HepG2 (cell line): ENCODE results near the gene NDRG3. TPM values are rescaled to one million over a fixed set of nuclear protein-coding genes. Genes with fewer than 3 reads are reported as not detected.

Experiments used
- ATAC-seq: fragments of 200-7000 bp; cut with Tn5 transposase; 3 replicates; pipeline ENCODE4 v1.9.1; 2020; ENCODE audit warnings: mild to moderate bottlenecking, moderate library complexity
- BruUV-seq: library from RNA; stranded (reverse); fragments of 400-500 nt; replicated peaks from 2 replicates; lab custom pipeline; 2021; lab: Mats Ljungman, UMichigan
- CTCF ChIA-PET: fragments of 300-600 bp; formaldehyde crosslinking; extraction: SDS; loops from one replicate; lab custom pipeline; 2021; ENCODE audit warnings: low total read pairs, inconsistent platforms, low intra/inter-chr PET ratio; lab: Yijun Ruan, JAX
- POLR2A ChIA-PET: fragments of 350-600 bp; sonication (Branson Sonifier 250); formaldehyde crosslinking; loops from one replicate; lab custom pipeline; 2020; ENCODE audit warnings: antibody characterized with exemption, inconsistent platforms; lab: Yijun Ruan, JAX
- DNase-seq: peaks from one replicate; pipeline ENCODE4 v3.0.0-alpha.2; 2015; ENCODE audit warnings: low spot score
- FAIRE-seq: peaks from 3 replicates; lab custom pipeline; 2011; peaks lifted over from hg19 to GRCh38; lab: Jason Lieb, UNC
- H2AFZ ChIP-seq: one replicate; pipeline ENCODE4 v1.6.1; 2011; ENCODE audit warnings: low read length, inconsistent platforms
- H3K27ac ChIP-seq: fragments of 300-600 bp; 3 replicates; pipeline ENCODE4 v1.8.0; 2011; ENCODE audit warnings: mixed run types, mild to moderate bottlenecking, mixed read lengths, low read length, inconsistent platforms; ENCODE audit not compliant: insufficient read depth; ENCODE audit errors: extremely low read length
- H3K27me3 ChIP-seq, 2 experiments: fragments of 200-600 bp in 1 of 2; 2 replicates in 1 of 2; 3 replicates in 1 of 2; pipeline versions ENCODE4 v1.6.0 to v1.8.0; 2011; ENCODE audit warnings: low read length in 2 of 2, mild to moderate bottlenecking in 2 of 2, moderate library complexity in 2 of 2, inconsistent platforms in 1 of 2; ENCODE audit not compliant: insufficient read depth in 2 of 2, control insufficient read depth in 1 of 2
- H3K36me3 ChIP-seq, 2 experiments: fragments of 200-600 bp in 1 of 2; replicated peaks in 1 of 2; 2 replicates in 1 of 2; 3 replicates in 1 of 2; pipeline versions ENCODE4 v1.5.1 to v1.8.0; 2011; ENCODE audit warnings: low read length in 2 of 2, inconsistent platforms in 1 of 2; ENCODE audit not compliant: insufficient read depth in 2 of 2, control insufficient read depth in 1 of 2
- H3K4me1 ChIP-seq: 2 replicates; pipeline ENCODE4 v1.5.1; 2012; ENCODE audit warnings: low read length, inconsistent platforms; ENCODE audit not compliant: insufficient read depth
- H3K4me2 ChIP-seq: 2 replicates; pipeline ENCODE4 v1.6.0; 2011; ENCODE audit warnings: low read depth, low read length, inconsistent platforms
- H3K4me3 ChIP-seq, 3 experiments: fragments of 200-600 bp in 1 of 3; sonication (generic), shearing (Covaris generic) in 1 of 3; replicated peaks in 1 of 3; 2 replicates each; pipeline ENCODE4 v1.5.1; 2011 to 2016; ENCODE audit warnings: low read length in 3 of 3, inconsistent platforms in 2 of 3, low read depth in 2 of 3, mild to moderate bottlenecking in 2 of 3, control low read depth in 1 of 3, mixed read lengths in 1 of 3; ENCODE audit not compliant: insufficient read depth in 1 of 3
- H3K79me2 ChIP-seq: one replicate; pipeline ENCODE4 v1.6.1; 2011; ENCODE audit warnings: low read length, inconsistent platforms; ENCODE audit not compliant: insufficient read depth
- H3K9ac ChIP-seq: 2 replicates; pipeline ENCODE4 v1.6.0; 2011; ENCODE audit warnings: mild to moderate bottlenecking, low read depth, low read length, inconsistent platforms; ENCODE audit not compliant: insufficient read depth
- H3K9me3 ChIP-seq: 2 replicates; pipeline ENCODE4 v1.5.1; 2012; ENCODE audit warnings: mild to moderate bottlenecking, low read length
- H4K20me1 ChIP-seq: 2 replicates; pipeline ENCODE4 v1.6.0; 2011; ENCODE audit warnings: inconsistent platforms, mild to moderate bottlenecking, low read length, moderate library complexity; ENCODE audit not compliant: insufficient read depth
- ARID3A ChIP-seq: IDR thresholded peaks from 2 replicates; pipeline ENCODE4 v1.6.1; 2012; ENCODE audit warnings: low read depth, low read length, improper control_type of control experiment
- CENPBD1 ChIP-seq: sonication (generic); formaldehyde crosslinking; IDR thresholded peaks from 2 replicates; pipeline ENCODE4 v1.8.0; 2022; ENCODE audit warnings: missing genetic modification reagents, low read depth, mild to moderate bottlenecking, borderline replicate concordance
- DNMT1 ChIP-seq: sonication (generic); formaldehyde crosslinking; IDR thresholded peaks from 2 replicates; pipeline ENCODE4 v1.5.1; 2020; ENCODE audit warnings: mild to moderate bottlenecking, missing genetic modification reagents
- EEA1 ChIP-seq: sonication (generic); formaldehyde crosslinking; IDR thresholded peaks from 2 replicates; pipeline ENCODE4 v1.5.1; 2020; ENCODE audit warnings: mild to moderate bottlenecking, missing genetic modification reagents, borderline replicate concordance
- EP300 ChIP-seq, 3 experiments: sonication (generic) in 1 of 3; formaldehyde crosslinking in 1 of 3; IDR thresholded peaks; 2 replicates each; pipeline versions ENCODE4 v1.5.1 to v1.6.1; 2011 to 2020; ENCODE audit warnings: low read depth in 2 of 3, low read length in 2 of 3, borderline replicate concordance in 1 of 3, improper control_type of control experiment in 1 of 3, mild to moderate bottlenecking in 1 of 3, missing genetic modification reagents in 1 of 3, moderate library complexity in 1 of 3
- FIP1L1 ChIP-seq: fragments of 200-400 bp; formaldehyde crosslinking; IDR thresholded peaks from 2 replicates; pipeline ENCODE4 v1.6.1; 2018; ENCODE audit warnings: low read depth, mild to moderate bottlenecking, low read length, moderate library complexity, borderline replicate concordance; ENCODE audit not compliant: insufficient read depth
- FOSL1 ChIP-seq: sonication (generic); formaldehyde crosslinking; IDR thresholded peaks from 2 replicates; pipeline ENCODE4 v1.9.0; 2021; ENCODE audit warnings: missing genetic modification reagents, borderline replicate concordance
- FOXJ3 ChIP-seq: sonication (generic); formaldehyde crosslinking; IDR thresholded peaks from 2 replicates; pipeline ENCODE4 v1.4.0; 2020; ENCODE audit warnings: missing genetic modification reagents, mild to moderate bottlenecking, borderline replicate concordance
- HDAC2 ChIP-seq: sonication (generic); formaldehyde crosslinking; IDR thresholded peaks from 2 replicates; pipeline ENCODE4 v1.4.0; 2020; ENCODE audit warnings: missing genetic modification reagents
- IRX3 ChIP-seq: sonication (generic); formaldehyde crosslinking; IDR thresholded peaks from 2 replicates; pipeline ENCODE4 v1.8.1; 2023; ENCODE audit warnings: mild to moderate bottlenecking, low read depth, missing genetic modification reagents, borderline replicate concordance
- MED8 ChIP-seq: sonication (generic); formaldehyde crosslinking; IDR thresholded peaks from 2 replicates; pipeline ENCODE4 v1.8.1; 2023; ENCODE audit warnings: mild to moderate bottlenecking, missing genetic modification reagents; ENCODE audit not compliant: insufficient replicate concordance
- MEIS1 ChIP-seq: sonication (generic); formaldehyde crosslinking; IDR thresholded peaks from 2 replicates; pipeline ENCODE4 v1.9.0; 2021; ENCODE audit warnings: mild to moderate bottlenecking, missing genetic modification reagents, moderate library complexity, borderline replicate concordance
- NFRKB ChIP-seq: fragments of 450-650 bp; IDR thresholded peaks from 2 replicates; pipeline ENCODE4 v1.6.1; 2017
- PHF5A ChIP-seq: IDR thresholded peaks from one replicate; pipeline ENCODE4 v1.6.1; 2018; ENCODE audit warnings: low read depth, missing genetic modification reagents; ENCODE audit not compliant: unreplicated experiment
- SIX1 ChIP-seq: sonication (generic); formaldehyde crosslinking; IDR thresholded peaks from 2 replicates; pipeline ENCODE4 v1.4.0; 2020; ENCODE audit warnings: missing genetic modification reagents, borderline replicate concordance
- SOX13 ChIP-seq, 3 experiments: fragments of 450-650 bp in 1 of 3; sonication (generic) in 1 of 3; formaldehyde crosslinking in 1 of 3; IDR thresholded peaks in 2 of 3; conservative IDR thresholded peaks in 1 of 3; 2 replicates each; pipeline versions ENCODE4 v1.5.0 to v1.6.1; 2016 to 2020; ENCODE audit warnings: antibody characterized with exemption in 1 of 3, mild to moderate bottlenecking in 1 of 3, missing compliant biosample characterization in 1 of 3, missing genetic modification reagents in 1 of 3, moderate library complexity in 1 of 3
- ZFP36 ChIP-seq: fragments of 150-350 bp; IDR thresholded peaks from 2 replicates; pipeline ENCODE4 v1.6.1; 2018; ENCODE audit warnings: borderline replicate concordance, low read length, low read depth; ENCODE audit not compliant: partially characterized antibody
- ZNF292 ChIP-seq: sonication (generic); formaldehyde crosslinking; IDR thresholded peaks from 2 replicates; pipeline ENCODE4 v1.8.1; 2022; ENCODE audit warnings: mild to moderate bottlenecking, low read depth, missing genetic modification reagents, borderline replicate concordance
- ZNF629 ChIP-seq: sonication (generic); formaldehyde crosslinking; conservative IDR thresholded peaks from 2 replicates; pipeline ENCODE4 v1.5.0; 2020; ENCODE audit warnings: missing genetic modification reagents
- WGBS: methylation state at CpG from one replicate; pipeline ENCODE4 v1.1.6; 2017; ENCODE audit warnings: low lambda C conversion rate; 5-methylcytosine and 5-hydroxymethylcytosine counted together
- in situ Hi-C: cut with HindIII; loops from 2 replicates; pipeline ENCODE4 v1.10.0; 2017; ENCODE audit warnings: low pct_unique_long_range_greater_than_20kb; ENCODE audit not compliant: extremely low pct_ligation_motif_present
- intact Hi-C: fragments of 100-400 bp; cut with micrococcal nuclease; formaldehyde crosslinking; loops from one replicate; pipeline ENCODE4 v1.10.0; 2022; ENCODE audit not compliant: unreplicated experiment
- polyA plus RNA-seq, 8 experiments: library from polyadenylated mRNA; depleted of rRNA in 3 of 8; stranded (reverse) in 7 of 8; unstranded in 1 of 8; fragments of >200 nt; fragmentation: Illumina TruSeq in 4 of 8; extraction: Trizol in 4 of 8; gene quantifications; 2 replicates each; pipeline versions ENCODE4 v1.2.1 to v1.2.3, GENCODE V29; 2011 to 2016; ENCODE audit warnings: low read depth in 4 of 8, missing spikeins in 1 of 8, mixed read lengths in 1 of 8; ENCODE audit not compliant: insufficient read depth in 1 of 8
- total RNA-seq, 5 experiments: library from RNA; depleted of rRNA; stranded (reverse); fragments of >200 nt; fragmentation: Illumina TruSeq; extraction: Trizol; gene quantifications; 2 replicates each; pipeline ENCODE4 v1.2.3, GENCODE V29; 2016; ENCODE audit warnings: low read depth in 1 of 5

The NDRG3 gene
- total and polyA plus RNA-seq, 2 of the 13 experiments (the other 11 are each of a cell fraction or from before 2014, with no cell fraction given): 36.0 to 40.5 TPM

- no peak for TF ChIP-seq MEIS1
- no peak for TF ChIP-seq IRX3 (CRISPR knock-in tag)
- no peak for TF ChIP-seq FOSL1 (CRISPR knock-in tag)
- TF ChIP-seq SIX1 (CRISPR knock-in tag): 0 out of 2 replicates have a peak, but pooled peaks have one; percentile 17
- TF ChIP-seq PHF5A: no peak
- TF ChIP-seq ZFP36: no peak
- TF ChIP-seq ARID3A: 0 out of 2 replicates have a peak, but pooled peaks have one; percentile 11
Measured at GRCh38 chr20:36744764-36745191, 1.1 kb downstream of the NDRG3 start (continued).

GRCh38 chr20:36744243-36744642, 1.6 kb downstream of the NDRG3 start:
- H3K4me3 ChIP-seq: peak overlapping the region; percentile 75 to 98 (median 93); a peak in 3 of 6 replicates
- H3K9ac ChIP-seq: peak overlapping the region; percentile 73
- TF ChIP-seq DNMT1 (CRISPR knock-in tag): 0 out of 2 replicates have a peak, but pooled peaks have one; percentile 33
- TF ChIP-seq EP300 (IDR thresholded peaks at IDR 0.05; ENCODE audit: low read depth in 2 of 2, low read length in 2 of 2): no peak
- no peak for TF ChIP-seq EP300 (CRISPR knock-in tag; IDR thresholded peaks at IDR 0.05; ENCODE audit: borderline replicate concordance)
- TF ChIP-seq EEA1 (CRISPR knock-in tag): 0 out of 2 replicates have a peak, but pooled peaks have one; percentile 52
- TF ChIP-seq ZNF292 (CRISPR knock-in tag): no peak
- TF ChIP-seq MED8 (CRISPR knock-in tag): no peak
- 0 out of 2 replicates have a peak, but pooled peaks have one; percentile 29 for TF ChIP-seq ZNF629 (CRISPR knock-in tag)
- no peak for TF ChIP-seq NFRKB
- TF ChIP-seq FOXJ3 (CRISPR knock-in tag): no peak
- TF ChIP-seq FIP1L1: no peak
- 0 out of 2 replicates have a peak, but pooled peaks have one; percentile 14 for TF ChIP-seq HDAC2 (CRISPR knock-in tag)
- TF ChIP-seq SOX13 (IDR thresholded peaks at IDR 0.05): no peak
- TF ChIP-seq SOX13 (CRISPR knock-in tag; conservative IDR thresholded peaks at IDR 0.05 in 1 of 2, IDR thresholded peaks at IDR 0.05 in 1 of 2): 0 out of 4 replicates have a peak, but pooled peaks of 1 of the 2 experiments have one; percentile 6
- no peak for TF ChIP-seq CENPBD1
- H3K36me3 ChIP-seq: no peaks in the 10 kb centered on the region
- BruUV-seq: TSS peak; percentile 69
- H3K4me1 ChIP-seq: peaks cover 18% of the 10 kb centered on the region
- DNase-seq (no peak), FAIRE-seq (no peak), ATAC-seq (no peak)
- in situ Hi-C loops: no loop called here
- ChIA-PET CTCF (no interaction called here), POLR2A (interaction anchor here (1.4 to 2.7 kb wide), 3 partner anchors 10 to 128 kb away, joined by 3 to 19 read pairs (median 5); no protein-coding TSS in a partner anchor)
- H2AFZ ChIP-seq: no peak overlapping the region
- no peaks in the 10 kb centered on the region for H3K9me3 ChIP-seq
- H3K27ac ChIP-seq: peak overlapping the region; percentile 13
- peak overlapping the region; percentile 96 for H3K4me2 ChIP-seq
- 82% methylated on average over 4 of the region's 4 CpGs for WGBS
- intact Hi-C loops: no loop called here
- H4K20me1 ChIP-seq: no peaks in the 10 kb centered on the region
- peaks cover 12% of the 10 kb centered on the region for H3K79me2 ChIP-seq
- H3K27me3 ChIP-seq: no peaks in the 10 kb centered on the region; a peak in 1 of 5 replicates
